HAP-1 (cell line): ENCODE data around the gene SLC5A12.

ENCODE experiments used
- DNase-seq, 2 experiments: peaks; one replicate each; pipeline ENCODE4 v3.0.0-alpha.2; 2016 to 2020; ENCODE audit warnings: low spot score in 2 of 2
- H3K27me3 ChIP-seq: fragments of 250-450 bp; sonication (Bioruptor Pico); 2 replicates; pipeline ENCODE4 v1.5.1; 2020; ENCODE audit warnings: low read depth, mild to moderate bottlenecking, moderate library complexity
- H3K36me3 ChIP-seq: fragments of 250-450 bp; sonication (Bioruptor Pico); replicated peaks from 2 replicates; pipeline ENCODE4 v1.5.1; 2020; ENCODE audit warnings: mild to moderate bottlenecking
- H3K4me1 ChIP-seq: fragments of 250-450 bp; sonication (Bioruptor Pico); 2 replicates; pipeline ENCODE4 v1.5.1; 2020; ENCODE audit warnings: mild to moderate bottlenecking
- H3K4me3 ChIP-seq: fragments of 250-450 bp; sonication (Bioruptor Pico); 2 replicates; pipeline ENCODE4 v1.5.1; 2020; ENCODE audit warnings: mild to moderate bottlenecking, moderate library complexity
- H3K9me3 ChIP-seq: fragments of 250-450 bp; sonication (Bioruptor Pico); 2 replicates; pipeline ENCODE4 v1.5.1; 2020; ENCODE audit warnings: mild to moderate bottlenecking, moderate library complexity
- in situ Hi-C: fragments of 300-500 bp; cut with MboI; formaldehyde crosslinking; loops from 3 replicates; pipeline ENCODE4 v1.14.3; 2020; ENCODE audit warnings: low sequenced_read_pairs, inconsistent platforms, mixed read lengths

The SLC5A12 gene

GRCh38 chr11:26721948-26722475 lies at the start of gene SLC5A12:
Gene SLC5A12 (minus strand): TSS chr11:26722060. CDS start chr11:26721714, 346 bp downstream.
- H3K4me1 ChIP-seq = no peaks in the 10 kb centered on the region
- H3K9me3 ChIP-seq = no peaks in the 10 kb centered on the region
- no peak for DNase-seq
- H3K36me3 ChIP-seq = no peaks in the 10 kb centered on the region
- in situ Hi-C loops = no loop called here
- H3K27me3 ChIP-seq = no peaks in the 10 kb centered on the region
- no peak within 1 kb of the TSS for H3K4me3 ChIP-seq

DNA sequence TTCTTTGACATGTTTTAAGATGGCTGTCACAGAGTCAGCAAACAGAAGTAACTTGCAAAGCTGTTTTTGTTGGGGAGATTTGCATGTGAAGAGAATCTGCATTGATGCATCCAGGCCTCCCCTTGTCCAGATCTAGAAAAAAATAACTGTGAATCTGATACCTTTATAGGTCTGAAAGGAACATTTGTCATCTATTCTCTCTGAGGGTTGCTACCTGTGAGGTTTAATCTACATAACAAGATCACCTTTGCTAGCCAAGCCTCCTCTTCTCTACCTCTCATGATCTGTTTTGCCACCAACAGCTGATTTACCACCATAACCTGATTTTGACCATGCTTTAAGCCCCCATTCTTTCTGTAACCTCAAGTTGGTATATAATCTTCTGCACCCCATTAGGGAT lies 47.2 kb upstream of the SLC5A12 start:
- no peaks in the 10 kb centered on the region for H3K9me3 ChIP-seq
- no peak for DNase-seq
- in situ Hi-C loops = loop anchor here (25.0 kb wide), 2 partner anchors 393 to 718 kb away; no protein-coding TSS in a partner anchor
- H3K4me3 ChIP-seq = no peak overlapping the region
- no peaks in the 10 kb centered on the region for H3K4me1 ChIP-seq
- H3K36me3 ChIP-seq = no peaks in the 10 kb centered on the region
- no peaks in the 10 kb centered on the region; the same call in 1 of the 2 replicates for H3K27me3 ChIP-seq

- Histone ChIP-seq H3K4me1 (no peaks in the 10 kb centered on the region), H3K9me3 (no peaks in the 10 kb centered on the region), H3K36me3 (no peaks in the 10 kb centered on the region), H3K27me3 (no peaks in the 10 kb centered on the region; the same call in 1 of the 2 replicates), H3K4me3 (no peak overlapping the region)
- in situ Hi-C loops = loop anchor here (25.0 kb wide), 2 partner anchors 395 to 720 kb away; no protein-coding TSS in a partner anchor
- DNase-seq = no peak
These were observed 45.2 kb upstream of the SLC5A12 start for GRCh38 chr11:26767060-26767459.

DNA sequence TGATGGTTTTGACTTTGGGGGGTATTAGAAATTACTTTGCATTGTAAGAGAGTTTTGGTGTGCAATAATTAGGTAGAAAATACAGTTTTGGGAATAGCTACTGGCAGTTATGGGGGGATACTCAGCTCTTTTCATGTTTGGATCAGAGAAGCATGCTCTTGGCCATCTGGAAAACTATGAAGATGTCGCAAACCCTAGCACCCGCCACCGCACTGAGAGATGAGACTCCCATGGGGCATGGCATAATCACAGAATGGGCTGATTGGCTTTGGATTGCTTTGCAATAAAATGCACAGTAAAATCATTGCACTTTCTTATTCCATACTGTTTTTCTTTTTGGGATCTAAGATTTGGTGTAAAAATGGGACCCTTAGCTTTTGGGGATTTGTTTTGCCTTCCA lies 43.5 kb upstream of the SLC5A12 start:
- Histone ChIP-seq H3K9me3 (no peaks in the 10 kb centered on the region), H3K27me3 (no peaks in the 10 kb centered on the region; the same call in 1 of the 2 replicates), H3K36me3 (no peaks in the 10 kb centered on the region), H3K4me1 (no peaks in the 10 kb centered on the region), H3K4me3 (no peak overlapping the region)
- DNase-seq = no peak
- in situ Hi-C loops = loop anchor here (25.0 kb wide), 2 partner anchors 397 to 722 kb away; no protein-coding TSS in a partner anchor

GRCh38 chr11:26764825-26765224 lies 43.0 kb upstream of the SLC5A12 start:
- DNase-seq = no peak
- no peak overlapping the region for H3K4me3 ChIP-seq
- no peaks in the 10 kb centered on the region; the same call in 1 of the 2 replicates for H3K27me3 ChIP-seq
- no peaks in the 10 kb centered on the region for H3K36me3 ChIP-seq
- no peaks in the 10 kb centered on the region for H3K9me3 ChIP-seq
- H3K4me1 ChIP-seq = no peaks in the 10 kb centered on the region
- in situ Hi-C loops = loop anchor here (25.0 kb wide), 2 partner anchors 397 to 722 kb away; no protein-coding TSS in a partner anchor

DNA sequence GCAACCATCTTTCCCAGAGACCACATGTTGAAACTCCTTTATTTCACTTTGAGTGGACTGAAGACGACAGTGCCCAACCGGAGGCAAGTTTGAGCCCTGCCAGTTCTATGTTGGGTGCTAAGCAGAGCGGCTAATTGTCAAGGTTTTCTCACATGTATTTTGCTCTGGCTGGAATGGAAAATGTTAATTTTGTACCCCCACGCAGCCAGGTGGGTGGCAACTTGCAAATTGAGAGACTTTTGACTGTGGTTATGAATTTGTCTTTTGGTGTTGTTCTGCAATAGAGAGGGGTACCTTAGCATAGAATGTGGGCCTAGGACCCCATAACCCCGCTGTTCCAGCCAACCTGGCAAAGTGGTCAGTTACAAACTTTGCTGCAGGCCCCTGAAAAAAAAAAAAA lies 42.5 kb upstream of the SLC5A12 start:
- no peak for DNase-seq
- Histone ChIP-seq H3K4me3 (no peak overlapping the region), H3K36me3 (no peaks in the 10 kb centered on the region), H3K9me3 (no peaks in the 10 kb centered on the region), H3K4me1 (no peaks in the 10 kb centered on the region), H3K27me3 (no peaks in the 10 kb centered on the region; the same call in 1 of the 2 replicates)
- in situ Hi-C loops = loop anchor here (25.0 kb wide), 2 partner anchors 398 to 723 kb away; no protein-coding TSS in a partner anchor

GRCh38 chr11:26762089-26762488 lies 40.2 kb upstream of the SLC5A12 start:
- in situ Hi-C loops = loop anchor here (25.0 kb wide), 2 partner anchors 400 to 725 kb away; no protein-coding TSS in a partner anchor

GRCh38 chr11:26761361-26761809 lies 39.5 kb upstream of the SLC5A12 start:
- Histone ChIP-seq H3K4me1 (no peaks in the 10 kb centered on the region), H3K9me3 (no peaks in the 10 kb centered on the region), H3K36me3 (no peaks in the 10 kb centered on the region), H3K4me3 (no peak overlapping the region), H3K27me3 (no peaks in the 10 kb centered on the region; the same call in 1 of the 2 replicates)
- DNase-seq = no peak
- in situ Hi-C loops = loop anchor here (25.0 kb wide), 2 partner anchors 401 to 726 kb away; no protein-coding TSS in a partner anchor

More at GRCh38 chr11:26762089-26762488, 40.2 kb upstream of the SLC5A12 start:
- Histone ChIP-seq H3K36me3 (no peaks in the 10 kb centered on the region), H3K27me3 (no peaks in the 10 kb centered on the region; the same call in 1 of the 2 replicates), H3K4me3 (no peak overlapping the region), H3K9me3 (no peaks in the 10 kb centered on the region), H3K4me1 (no peaks in the 10 kb centered on the region)
- DNase-seq = no peak

DNA sequence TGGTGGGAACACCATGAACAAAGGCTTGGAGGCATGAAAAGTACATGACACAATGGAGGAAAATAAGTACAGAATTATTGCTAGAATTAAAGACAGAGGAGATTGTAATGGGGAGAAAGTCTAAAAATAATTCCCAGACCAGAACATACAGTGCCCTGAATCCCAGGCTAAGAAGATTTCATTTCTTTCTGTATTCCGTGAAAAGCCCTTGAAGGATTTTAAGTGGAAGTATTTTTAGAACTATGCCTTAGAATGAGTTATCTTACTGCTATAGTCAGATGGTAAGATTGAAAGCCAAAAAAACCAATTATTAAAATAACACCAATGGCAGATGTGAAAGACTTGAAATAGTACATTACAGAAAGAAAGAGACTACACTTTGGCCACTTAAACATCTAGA lies 36.1 kb upstream of the SLC5A12 start:
- no peak overlapping the region for H3K4me3 ChIP-seq
- DNase-seq = no peak
- H3K4me1 ChIP-seq = no peaks in the 10 kb centered on the region
- no peaks in the 10 kb centered on the region for H3K9me3 ChIP-seq
- no peaks in the 10 kb centered on the region for H3K27me3 ChIP-seq
- H3K36me3 ChIP-seq = no peaks in the 10 kb centered on the region
- in situ Hi-C loops = loop anchor here (25.0 kb wide), 2 partner anchors 404 to 729 kb away; no protein-coding TSS in a partner anchor

DNA sequence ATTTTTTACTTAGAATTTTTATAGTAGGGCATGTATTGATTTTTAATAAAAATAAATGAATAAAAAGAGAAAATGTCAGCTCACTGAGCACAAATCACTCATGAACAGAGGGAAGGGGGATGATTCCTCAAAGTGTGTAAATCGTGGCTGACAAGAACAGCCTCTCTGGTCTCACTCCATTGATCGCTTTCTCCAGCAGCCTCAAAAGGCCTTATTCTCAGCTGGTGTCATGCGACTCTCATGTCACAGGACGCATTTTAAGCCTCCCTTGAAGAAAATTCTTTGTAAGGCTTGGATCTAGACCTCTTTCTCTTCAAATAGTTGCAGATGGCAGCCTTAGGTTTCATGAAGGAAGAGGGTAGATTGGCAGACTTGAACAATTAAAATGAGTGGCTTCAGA lies 33.9 kb upstream of the SLC5A12 start:
- in situ Hi-C loops = loop anchor here (25.0 kb wide), 2 partner anchors 407 to 732 kb away; no protein-coding TSS in a partner anchor

GRCh38 chr11:26753723-26754504 lies 32.1 kb upstream of the SLC5A12 start:
- Histone ChIP-seq H3K4me3 (no peak overlapping the region), H3K9me3 (no peaks in the 10 kb centered on the region), H3K27me3 (no peaks in the 10 kb centered on the region; the same call in 1 of the 2 replicates), H3K36me3 (no peaks in the 10 kb centered on the region), H3K4me1 (no peaks in the 10 kb centered on the region)
- in situ Hi-C loops = loop anchor here (25.0 kb wide), 2 partner anchors 408 to 733 kb away; no protein-coding TSS in a partner anchor
- peak; percentile 27 to 37 for DNase-seq

More for the DNA sequence above, 33.9 kb upstream of the SLC5A12 start:
- H3K4me1 ChIP-seq = no peaks in the 10 kb centered on the region
- DNase-seq = no peak
- no peak overlapping the region for H3K4me3 ChIP-seq
- no peaks in the 10 kb centered on the region for H3K9me3 ChIP-seq
- no peaks in the 10 kb centered on the region; the same call in 1 of the 2 replicates for H3K27me3 ChIP-seq
- H3K36me3 ChIP-seq = no peaks in the 10 kb centered on the region

- DNase-seq = no peak
These were observed 28.1 kb upstream of the SLC5A12 start for GRCh38 chr11:26749927-26750326.

GRCh38 chr11:26743622-26744021 lies 21.8 kb upstream of the SLC5A12 start:
- no peaks in the 10 kb centered on the region for H3K27me3 ChIP-seq
- no peaks in the 10 kb centered on the region for H3K4me1 ChIP-seq
- no peaks in the 10 kb centered on the region for H3K36me3 ChIP-seq
- H3K4me3 ChIP-seq = no peak overlapping the region
- DNase-seq = no peak
- in situ Hi-C loops = no loop called here
- no peaks in the 10 kb centered on the region for H3K9me3 ChIP-seq

More at GRCh38 chr11:26749927-26750326, 28.1 kb upstream of the SLC5A12 start:
- no peaks in the 10 kb centered on the region for H3K36me3 ChIP-seq
- no peaks in the 10 kb centered on the region; the same call in 1 of the 2 replicates for H3K27me3 ChIP-seq
- H3K4me3 ChIP-seq = no peak overlapping the region
- in situ Hi-C loops = loop anchor here (25.0 kb wide), 2 partner anchors 412 to 737 kb away; no protein-coding TSS in a partner anchor
- H3K4me1 ChIP-seq = no peaks in the 10 kb centered on the region
- no peaks in the 10 kb centered on the region for H3K9me3 ChIP-seq
